ENCODE data around the gene E4F1. TPM values are rescaled to one million over a fixed set of nuclear protein-coding genes. Genes with fewer than 3 reads are reported as not detected.
"Not testable (repeated sequence)": the region's sequence is repeated elsewhere in the genome, so short reads cannot be mapped to it uniquely, and the experiment has no call there.

The E4F1 gene
- total RNA-seq, 1 experiment from 2014 or later = 44.7 TPM

- H3K9me3 ChIP-seq (replicated peaks) = no peaks in the 10 kb centered on the region
- no peaks in the 10 kb centered on the region for H3K27me3 ChIP-seq (replicated peaks)
- no peaks in the 10 kb centered on the region for H3K4me1 ChIP-seq (replicated peaks)
- H3K36me3 ChIP-seq = peaks cover 78% of the 10 kb centered on the region
- H3K27ac ChIP-seq = no peak overlapping the region
- no peak overlapping the region for H3K4me3 ChIP-seq
- no peak for DNase-seq (ENCODE audit: low read depth in 1 of 2, low spot score in 2 of 2)
These were observed 20.4 kb downstream of the E4F1 start for GRCh38 chr16:2243781-2244180.

GRCh38 chr16:2244301-2244700, 20.9 kb downstream of the E4F1 start:
- Histone ChIP-seq H3K27ac (no peak overlapping the region), H3K9me3 (replicated peaks) (no peaks in the 10 kb centered on the region), H3K4me1 (replicated peaks) (no peaks in the 10 kb centered on the region), H3K36me3 (peaks cover 81% of the 10 kb centered on the region), H3K4me3 (no peak overlapping the region), H3K27me3 (replicated peaks) (no peaks in the 10 kb centered on the region)
- DNase-seq (ENCODE audit: low read depth in 1 of 2, low spot score in 2 of 2) = peak in 1 of 2 experiments; percentile 54

- Histone ChIP-seq H3K4me3 (no peak overlapping the region), H3K36me3 (peaks cover 76% of the 10 kb centered on the region), H3K4me1 (replicated peaks) (peaks cover under 1% of the 10 kb centered on the region), H3K27ac (no peak overlapping the region), H3K9me3 (replicated peaks) (no peaks in the 10 kb centered on the region), H3K27me3 (replicated peaks) (no peaks in the 10 kb centered on the region)
- DNase-seq (ENCODE audit: low read depth in 1 of 2, low spot score in 2 of 2) = no peak
These were observed 21.8 kb downstream of the E4F1 start for GRCh38 chr16:2244926-2245795.

- Histone ChIP-seq H3K4me3 (no peak overlapping the region), H3K9me3 (replicated peaks) (no peaks in the 10 kb centered on the region), H3K27ac (no peak overlapping the region), H3K36me3 (peaks cover 76% of the 10 kb centered on the region), H3K27me3 (replicated peaks) (no peaks in the 10 kb centered on the region), H3K4me1 (replicated peaks) (peaks cover 4% of the 10 kb centered on the region)
- DNase-seq (ENCODE audit: low read depth in 1 of 2, low spot score in 2 of 2) = no peak
These were observed 23.0 kb downstream of the E4F1 start for GRCh38 chr16:2246301-2246885.

- Histone ChIP-seq H3K9me3 (replicated peaks) (no peaks in the 10 kb centered on the region), H3K27ac (peak overlapping the region; percentile 31), H3K4me1 (replicated peaks) (peaks cover 13% of the 10 kb centered on the region), H3K27me3 (replicated peaks) (no peaks in the 10 kb centered on the region), H3K4me3 (peak overlapping the region; percentile 76), H3K36me3 (peaks cover 73% of the 10 kb centered on the region)
- peak; percentile 38 to 47 for DNase-seq (ENCODE audit: low read depth in 1 of 2, low spot score in 2 of 2)
These were observed 27.4 kb downstream of the E4F1 start for GRCh38 chr16:2250652-2251295.

- Histone ChIP-seq H3K4me1 (replicated peaks) (peaks cover 13% of the 10 kb centered on the region), H3K9me3 (replicated peaks) (no peaks in the 10 kb centered on the region), H3K36me3 (peaks cover 73% of the 10 kb centered on the region), H3K27me3 (replicated peaks) (no peaks in the 10 kb centered on the region), H3K4me3 (peak within 1 kb of the TSS; percentile 76), H3K27ac (peak within 1 kb of the TSS; percentile 31)
- DNase-seq (ENCODE audit: low read depth in 1 of 2, low spot score in 2 of 2) = peak; percentile 97 to 98
These were observed 28.1 kb downstream of the E4F1 start, which contains the start of gene ECI1 for GRCh38 chr16:2251296-2252111. Gene ECI1 (minus strand): TSS chr16:2251587. CDS start chr16:2251566, 21 bp downstream.

- Histone ChIP-seq H3K36me3 (peaks cover 76% of the 10 kb centered on the region), H3K9me3 (replicated peaks) (no peaks in the 10 kb centered on the region)
- DNase-seq (ENCODE audit: low read depth in 1 of 2, low spot score in 2 of 2) = no peak
These were observed 29.4 kb downstream of the E4F1 start for GRCh38 chr16:2252806-2253148.

GRCh38 chr16:2253293-2253692, 29.9 kb downstream of the E4F1 start:
- DNase-seq (ENCODE audit: low read depth in 1 of 2, low spot score in 2 of 2) = no peak
- Histone ChIP-seq H3K9me3 (replicated peaks) (no peaks in the 10 kb centered on the region), H3K4me1 (replicated peaks) (peaks cover 13% of the 10 kb centered on the region), H3K27me3 (replicated peaks) (no peaks in the 10 kb centered on the region), H3K36me3 (peaks cover 77% of the 10 kb centered on the region), H3K4me3 (no peak overlapping the region), H3K27ac (no peak overlapping the region)

More at GRCh38 chr16:2252806-2253148, 29.4 kb downstream of the E4F1 start:
- peaks cover 13% of the 10 kb centered on the region for H3K4me1 ChIP-seq (replicated peaks)
- no peaks in the 10 kb centered on the region for H3K27me3 ChIP-seq (replicated peaks)
- H3K4me3 ChIP-seq = no peak overlapping the region
- no peak overlapping the region for H3K27ac ChIP-seq

GRCh38 chr16:2256531-2257140, 33.2 kb downstream of the E4F1 start:
- Histone ChIP-seq H3K4me3 (no peak overlapping the region), H3K9me3 (replicated peaks) (no peaks in the 10 kb centered on the region), H3K36me3 (peaks cover 98% of the 10 kb centered on the region), H3K27me3 (replicated peaks) (no peaks in the 10 kb centered on the region), H3K4me1 (replicated peaks) (peaks cover 8% of the 10 kb centered on the region), H3K27ac (no peak overlapping the region)
- no peak for DNase-seq (ENCODE audit: low read depth in 1 of 2, low spot score in 2 of 2)

GRCh38 chr16:2257726-2258125, 34.3 kb downstream of the E4F1 start:
- H3K4me1 ChIP-seq (replicated peaks) = no peaks in the 10 kb centered on the region; the same call in 1 of the 2 replicates
- no peak for DNase-seq (ENCODE audit: low read depth in 1 of 2, low spot score in 2 of 2)
- no peaks in the 10 kb centered on the region for H3K27me3 ChIP-seq (replicated peaks)
- no peak overlapping the region for H3K27ac ChIP-seq
- H3K9me3 ChIP-seq (replicated peaks) = no peaks in the 10 kb centered on the region
- no peak overlapping the region for H3K4me3 ChIP-seq
- H3K36me3 ChIP-seq = peaks cover 98% of the 10 kb centered on the region

GRCh38 chr16:2258530-2258929, 35.1 kb downstream of the E4F1 start:
- not testable (repeated sequence) for DNase-seq (ENCODE audit: low read depth in 1 of 2, low spot score in 2 of 2); H3K4me3 ChIP-seq; H3K27ac ChIP-seq; H3K9me3 ChIP-seq (replicated peaks); H3K4me1 ChIP-seq (replicated peaks); H3K27me3 ChIP-seq (replicated peaks)
- H3K36me3 ChIP-seq = peaks cover 100% of the 10 kb centered on the region

GRCh38 chr16:2260250-2260649, 36.9 kb downstream of the E4F1 start:
- H3K27me3 ChIP-seq (replicated peaks) = no peaks in the 10 kb centered on the region
- no peak for DNase-seq (ENCODE audit: low read depth in 1 of 2, low spot score in 2 of 2)
- no peak overlapping the region for H3K27ac ChIP-seq
- H3K9me3 ChIP-seq (replicated peaks) = no peaks in the 10 kb centered on the region
- peaks cover 100% of the 10 kb centered on the region for H3K36me3 ChIP-seq
- no peak overlapping the region for H3K4me3 ChIP-seq
- H3K4me1 ChIP-seq (replicated peaks) = no peaks in the 10 kb centered on the region

- not testable (repeated sequence) for H3K4me1 ChIP-seq (replicated peaks); H3K27ac ChIP-seq; DNase-seq (ENCODE audit: low read depth in 1 of 2, low spot score in 2 of 2); H3K9me3 ChIP-seq (replicated peaks); H3K4me3 ChIP-seq; H3K27me3 ChIP-seq (replicated peaks)
- peaks cover 91% of the 10 kb centered on the region for H3K36me3 ChIP-seq
These were observed 39.6 kb downstream of the E4F1 start for GRCh38 chr16:2263026-2263425.
